Occipital lobe (tissue), 2 donors: ENCODE results near the gene ZNF384. TPM values are rescaled to one million over a fixed set of nuclear protein-coding genes. Genes with fewer than 3 reads are reported as not detected.

Source experiments
- DNase-seq: peaks from one replicate; lab custom pipeline; 2025; lab: John Stamatoyannopoulos, UW
- total RNA-seq: library from RNA; depleted of rRNA; stranded (reverse); fragments of >200 nt; gene quantifications from one replicate; pipeline ENCODE4 v1.2.3, GENCODE V29; 2014

Gene ZNF384
- total RNA-seq, 1 donor from 2014 or later = 15.1 TPM

GRCh38 chr12:6653987-6654386 lies 35.2 kb downstream of the ZNF384 start:
- no peak for DNase-seq

- no peak for DNase-seq
These were observed 35.8 kb downstream of the ZNF384 start for GRCh38 chr12:6653342-6653741.

DNA sequence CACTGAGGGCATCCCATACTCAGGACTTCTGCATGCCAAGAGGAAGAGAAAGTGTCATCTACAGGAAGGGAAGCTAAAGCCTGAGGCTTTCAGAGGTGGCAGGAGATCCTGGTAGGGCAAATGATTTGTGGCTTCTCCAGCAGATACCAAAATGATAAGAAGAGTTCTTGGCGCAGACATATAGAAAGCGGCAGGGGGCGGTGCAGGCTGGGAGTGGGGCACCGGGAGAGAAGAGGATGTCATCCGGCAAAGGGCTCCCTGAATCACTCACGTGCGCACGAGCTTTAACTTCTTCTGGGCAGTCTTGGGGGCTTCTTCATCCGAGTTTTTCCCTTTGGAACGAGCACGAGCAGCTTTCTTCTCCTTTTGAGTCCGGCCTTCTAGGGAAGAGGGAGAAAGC lies 36.8 kb downstream of the ZNF384 start:
- DNase-seq = no peak

- DNase-seq = no peak
These were observed 38.3 kb downstream of the ZNF384 start for GRCh38 chr12:6650832-6651231.

DNA sequence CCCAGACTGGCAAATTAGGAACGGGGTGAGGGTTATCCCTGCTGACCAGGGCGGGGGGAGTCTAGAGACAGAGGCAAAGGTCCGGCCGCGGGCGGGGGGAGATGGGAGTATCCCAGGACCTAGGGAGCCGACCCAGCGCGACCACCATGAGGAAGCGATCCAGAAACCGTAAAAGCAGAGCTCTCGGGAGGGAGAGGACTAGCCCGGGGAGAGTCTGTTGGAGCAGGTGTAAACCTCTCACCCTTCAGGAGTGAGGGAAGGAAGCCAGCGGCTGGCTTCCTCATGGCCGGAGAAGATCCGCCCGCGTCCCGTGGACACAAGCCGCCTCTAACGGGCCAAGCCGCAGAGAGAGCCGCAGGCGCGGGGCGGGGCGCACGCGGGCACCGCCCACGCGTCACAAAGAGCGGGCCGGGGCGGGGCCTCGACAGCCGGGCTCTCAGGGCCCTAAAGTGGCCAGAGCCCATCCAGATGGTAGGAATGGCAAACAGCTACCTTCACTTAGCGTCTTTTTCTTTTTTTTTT lies 42.0 kb downstream of the ZNF384 start, which contains the start of gene ACRBP:
Gene ACRBP (minus strand): TSS at position 350 of the 522 bp plus-strand sequence. CDS start 66 bp downstream, at position 284.
- DNase-seq = peak; percentile 52

- no peak for DNase-seq
These were observed 42.7 kb downstream of the ZNF384 start for GRCh38 chr12:6646276-6647082.

- peak; percentile 9 for DNase-seq
These were observed 44.3 kb downstream of the ZNF384 start for GRCh38 chr12:6644903-6645302.

- DNase-seq = no peak
These were observed 44.9 kb downstream of the ZNF384 start for GRCh38 chr12:6644257-6644596.

GRCh38 chr12:6643569-6644256 lies 45.5 kb downstream of the ZNF384 start:
- DNase-seq = no peak

GRCh38 chr12:6641131-6641530 lies 48.0 kb downstream of the ZNF384 start:
- DNase-seq = peak; percentile 11

DNA sequence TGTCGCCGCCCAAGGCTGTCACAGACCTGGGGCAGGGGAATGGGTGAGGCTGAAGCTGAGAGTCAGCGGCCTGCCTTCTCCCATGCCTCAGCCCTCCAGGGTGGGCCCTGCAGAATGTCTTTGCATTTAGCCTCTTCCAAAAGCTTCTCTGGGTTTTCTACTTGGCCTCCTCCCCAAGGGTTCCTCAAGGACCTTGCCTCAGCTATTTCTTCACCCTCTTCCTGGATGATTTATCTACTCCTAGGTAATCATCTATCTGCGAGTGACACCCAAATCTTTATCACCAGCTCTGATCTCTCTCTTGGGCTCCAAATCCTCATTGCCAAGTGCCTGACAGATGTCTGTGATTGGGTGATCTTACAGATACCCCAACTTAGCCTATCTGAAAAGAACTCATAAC lies 48.7 kb downstream of the ZNF384 start:
- no peak for DNase-seq

DNA sequence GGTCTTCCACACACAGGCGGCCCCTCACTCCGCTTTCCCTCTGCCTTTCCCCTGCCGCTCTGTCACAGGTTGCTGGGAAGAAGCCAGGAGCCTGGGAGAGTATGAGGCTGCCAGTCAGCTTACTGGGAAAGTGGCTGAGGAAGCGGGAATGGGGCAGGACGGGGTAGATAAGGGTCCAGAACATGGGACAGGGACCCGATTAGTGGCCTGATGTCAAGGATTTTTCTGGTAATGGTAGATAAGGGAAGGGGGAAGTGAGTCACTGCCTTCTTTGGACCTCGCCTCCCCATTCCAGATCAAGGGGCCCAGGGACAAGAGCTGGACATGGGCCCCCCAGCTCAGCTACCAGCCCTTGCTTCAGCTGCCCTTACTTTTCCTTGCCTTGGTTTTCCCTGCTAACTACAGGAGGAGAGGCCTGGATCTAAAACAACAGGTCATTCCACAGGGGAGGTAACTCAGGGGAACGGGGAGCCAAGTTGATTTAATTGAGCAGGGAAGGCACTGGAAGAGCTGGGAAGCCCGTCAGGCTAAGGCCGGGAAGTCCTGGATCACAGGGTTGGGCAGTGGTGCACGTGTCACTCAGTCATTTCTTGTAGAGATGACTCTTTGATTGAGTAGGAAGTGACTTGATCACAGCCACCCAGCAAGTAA lies 49.9 kb downstream of the ZNF384 start:
- no peak for DNase-seq

GRCh38 chr12:6638305-6638704 lies 50.9 kb downstream of the ZNF384 start:
- DNase-seq = peak; percentile 9

GRCh38 chr12:6635856-6636531 lies 53.2 kb downstream of the ZNF384 start, which contains the start of gene LPAR5:
TSS of gene LPAR5 (minus strand) at chr12:6635959. CDS start at chr12:6621248, 14,711 bp downstream.
- peak; percentile 7 for DNase-seq

GRCh38 chr12:6635375-6635855 lies 53.8 kb downstream of the ZNF384 start:
- no peak for DNase-seq

DNA sequence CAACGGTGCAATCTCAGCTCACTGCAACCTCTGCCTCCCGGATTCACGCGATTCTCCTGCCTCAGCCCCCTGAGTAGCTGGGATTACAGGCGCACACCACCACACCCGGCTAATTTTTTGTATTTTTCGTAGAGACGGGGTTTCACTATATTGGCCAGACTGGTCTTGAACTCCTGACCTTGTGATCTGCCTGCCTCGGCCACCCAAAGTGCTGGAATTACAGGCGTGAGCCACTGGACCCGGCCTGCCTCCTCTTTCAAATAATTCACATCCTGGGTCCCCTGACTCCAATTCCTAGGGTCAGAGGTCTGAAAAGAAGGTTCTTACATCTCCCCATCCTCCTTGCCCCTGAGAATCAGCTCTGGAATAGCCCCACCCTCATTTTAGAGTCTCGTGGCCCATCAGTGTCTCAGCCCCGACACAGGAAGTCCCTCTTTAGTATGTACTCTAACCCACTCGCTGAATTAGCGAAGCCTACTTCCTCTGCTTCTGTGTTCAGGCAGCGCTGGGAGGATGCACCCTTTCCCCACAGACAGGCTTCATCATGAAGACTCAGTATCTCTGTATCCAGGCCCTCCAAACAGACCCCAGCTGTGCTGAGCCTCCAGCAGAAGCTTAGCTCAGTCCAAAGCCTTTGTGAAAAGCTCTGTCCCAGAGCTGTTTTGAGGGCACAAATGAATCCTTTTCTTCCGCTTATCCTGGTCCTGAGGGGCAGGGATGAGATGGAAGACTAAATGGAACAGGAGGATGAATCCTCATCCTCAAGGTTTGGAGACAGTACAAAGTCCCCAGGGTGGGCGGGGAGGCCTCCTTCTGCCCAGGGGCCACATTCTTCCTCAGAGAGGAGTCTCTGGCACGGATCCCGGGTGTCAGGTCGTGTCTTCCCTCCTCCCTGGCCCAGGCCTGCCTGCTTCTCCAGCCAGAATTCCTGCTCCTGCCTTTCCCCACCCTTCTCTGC lies 56.9 kb downstream of the ZNF384 start:
- no peak for DNase-seq

- no peak for DNase-seq
These were observed 57.6 kb downstream of the ZNF384 start for GRCh38 chr12:6631549-6631961.

GRCh38 chr12:6630736-6631135 lies 58.4 kb downstream of the ZNF384 start:
- no peak for DNase-seq

DNA sequence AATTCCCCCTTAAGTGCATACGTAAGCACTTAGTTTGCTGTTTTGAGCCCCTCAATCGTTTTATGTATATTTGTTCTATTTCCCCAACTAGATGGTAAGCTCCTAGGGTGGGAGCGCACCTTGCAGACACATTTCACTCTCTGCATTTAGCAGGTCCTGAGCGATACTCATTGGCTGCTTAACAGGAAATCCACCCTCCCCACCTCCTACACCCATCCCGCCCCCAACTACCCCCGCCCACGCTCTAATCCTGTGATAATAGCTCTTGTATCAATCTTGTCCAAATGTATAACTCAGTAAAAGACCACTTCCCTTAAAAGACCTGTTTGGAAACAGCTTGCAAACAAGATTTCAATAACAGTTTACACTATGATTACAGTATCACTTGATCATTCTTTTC lies 61.6 kb downstream of the ZNF384 start:
- DNase-seq = no peak

DNA sequence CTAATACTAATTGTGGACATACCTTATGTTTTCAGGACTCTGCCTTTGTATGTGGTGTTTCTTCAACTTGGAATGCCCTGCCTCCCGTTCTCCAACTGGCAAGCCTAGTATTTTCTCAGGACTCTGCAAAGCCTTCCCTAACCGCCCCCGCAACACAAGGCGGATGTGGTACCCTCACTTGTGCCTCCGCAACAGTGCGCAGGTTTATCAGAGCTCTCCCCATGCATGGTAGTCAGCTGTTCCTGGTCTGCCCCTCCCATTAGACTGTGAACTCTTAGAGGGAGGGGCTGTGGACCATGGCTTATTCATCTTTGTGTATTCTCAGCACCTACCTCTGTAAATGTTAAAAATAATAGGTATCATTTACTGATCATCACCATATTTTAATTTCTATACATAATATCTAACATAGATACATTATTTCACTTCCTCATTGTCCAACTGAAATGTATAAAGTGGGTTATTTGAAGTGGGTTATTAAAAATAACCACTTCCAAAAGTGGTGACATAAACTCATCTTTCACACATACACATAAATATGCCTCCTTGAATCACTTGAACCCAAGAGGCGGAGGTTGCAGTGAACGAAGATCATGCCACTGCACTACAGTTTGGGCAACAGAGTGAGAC lies 62.4 kb downstream of the ZNF384 start:
- peak; percentile 30 for DNase-seq
